B cell (primary cell): ENCODE measurements around the gene ACACB. TPM values are rescaled to one million over a fixed set of nuclear protein-coding genes. Genes with fewer than 3 reads are reported as not detected.

Experiments used
- ATAC-seq: fragments of 200-7000 bp; cut with Tn5 transposase; one replicate; pipeline ENCODE4 v1.10.0; 2021; ENCODE audit warnings: low read depth, mild to moderate bottlenecking, moderate number of reproducible peaks, moderate library complexity
- CTCF ChIA-PET: fragments of 350-600 bp; sonication (Branson Sonifier 250); formaldehyde crosslinking; loops from one replicate; lab custom pipeline; 2021; ENCODE audit warnings: antibody characterized with exemption, inconsistent platforms; lab: Charles Lee
- POLR2A ChIA-PET: fragments of 350-600 bp; sonication (Branson Sonifier 250); formaldehyde crosslinking; loops from one replicate; lab custom pipeline; 2021; ENCODE audit warnings: antibody characterized with exemption; lab: Charles Lee
- DNase-seq: peaks from one replicate; pipeline ENCODE4 v3.0.0; 2013
- H2AFZ ChIP-seq: 2 replicates; pipeline ENCODE4 v1.6.1; 2012; ENCODE audit warnings: mild to moderate bottlenecking, low read depth, low read length; ENCODE audit not compliant: insufficient read depth, poor library complexity, severe bottlenecking
- H3K27ac ChIP-seq, 2 donors: 1 replicate in 1 of 2; 2 replicates in 1 of 2; pipeline ENCODE4 v1.5.1; 2012 to 2013; ENCODE audit warnings: low read length in 2 of 2, mild to moderate bottlenecking in 2 of 2, moderate library complexity in 1 of 2
- H3K27me3 ChIP-seq, 4 experiments: fragments of 200-600 bp in 1 of 4; sonication (generic) in 1 of 4; replicated peaks in 1 of 4; 1 replicate in 2 of 4; 2 replicates in 2 of 4; pipeline versions ENCODE4 v1.6.1 to v1.7.0; 2013 to 2016; ENCODE audit warnings: low read length in 3 of 4, mild to moderate bottlenecking in 2 of 4, mixed read lengths in 1 of 4, moderate library complexity in 1 of 4; ENCODE audit not compliant: insufficient read depth in 4 of 4, control insufficient read depth in 3 of 4; ENCODE audit errors: control extremely low read depth in 1 of 4
- H3K36me3 ChIP-seq, 2 experiments: replicated peaks in 1 of 2; 1 replicate in 1 of 2; 2 replicates in 1 of 2; pipeline versions ENCODE4 v1.6.1 to v1.7.1; 2013; ENCODE audit warnings: low read length in 1 of 2; ENCODE audit not compliant: insufficient read depth in 2 of 2, control insufficient read depth in 1 of 2; ENCODE audit errors: control extremely low read depth in 1 of 2, extremely low read depth in 1 of 2
- H3K4me1 ChIP-seq, 2 donors: fragments of 200-600 bp in 1 of 2; sonication (generic) in 1 of 2; 1 replicate in 1 of 2; 2 replicates in 1 of 2; pipeline versions ENCODE4 v1.5.1 to v1.6.1; 2013 to 2017; ENCODE audit warnings: low read length in 2 of 2; ENCODE audit not compliant: control insufficient read depth in 2 of 2, insufficient read depth in 2 of 2
- H3K4me2 ChIP-seq: replicated peaks from 2 replicates; pipeline ENCODE3; 2012; ENCODE audit warnings: mild to moderate bottlenecking, low read depth, low read length; ENCODE audit not compliant: poor library complexity, severe bottlenecking
- H3K4me3 ChIP-seq, 5 experiments: fragments of 200-600 bp in 1 of 5; sonication (generic) in 1 of 5; 1 replicate in 3 of 5; 2 replicates in 2 of 5; pipeline versions ENCODE4 v1.5.1 to v1.7.0; 2011 to 2016; ENCODE audit warnings: low read length in 4 of 5, mild to moderate bottlenecking in 4 of 5, low read depth in 2 of 5, control low read depth in 1 of 5, moderate library complexity in 1 of 5; ENCODE audit not compliant: insufficient read depth in 1 of 5; ENCODE audit errors: control extremely low read depth in 1 of 5, extremely low read depth in 1 of 5
- H3K79me2 ChIP-seq: fragments of 200-600 bp; sonication (generic); one replicate; pipeline ENCODE4 v1.6.0; 2016; ENCODE audit warnings: low read length; ENCODE audit not compliant: control insufficient read depth, insufficient read depth
- H3K9ac ChIP-seq: fragments of 200-600 bp; sonication (generic); 2 replicates; pipeline ENCODE4 v1.6.1; 2017; ENCODE audit warnings: mild to moderate bottlenecking, low read length, moderate library complexity
- H3K9me3 ChIP-seq, 3 donors: one replicate each; pipeline versions ENCODE4 v1.6.1 to v1.7.1; 2013; ENCODE audit warnings: low read length in 2 of 3; ENCODE audit not compliant: control insufficient read depth in 2 of 3, insufficient read depth in 1 of 3; ENCODE audit errors: control extremely low read depth in 1 of 3
- H4K20me1 ChIP-seq: 2 replicates; pipeline ENCODE4 v1.6.0; 2012; ENCODE audit warnings: mild to moderate bottlenecking, low read length; ENCODE audit not compliant: insufficient read depth, control insufficient read depth, poor library complexity, severe bottlenecking
- H3K27ac Mint-ChIP-seq: one replicate; pipeline ENCODE4 v1.8.0; 2021; ENCODE audit warnings: mixed read lengths
- H3K27me3 Mint-ChIP-seq: one replicate; pipeline ENCODE4 v1.8.0; 2021; ENCODE audit warnings: mixed read lengths
- H3K4me1 Mint-ChIP-seq: one replicate; pipeline ENCODE4 v1.8.0; 2021; ENCODE audit warnings: mixed read lengths
- H3K4me3 Mint-ChIP-seq: one replicate; pipeline ENCODE4 v1.8.0; 2021; ENCODE audit warnings: mixed read lengths
- H3K9me3 Mint-ChIP-seq: one replicate; pipeline ENCODE4 v1.8.0; 2022; ENCODE audit warnings: mixed read lengths; ENCODE audit not compliant: insufficient read depth
- CTCF ChIP-seq: fragments of 200-600 bp; IDR thresholded peaks from one replicate; pipeline ENCODE4 v1.8.0; 2022; ENCODE audit warnings: antibody characterized with exemption, mild to moderate bottlenecking
- WGBS: methylation state at CpG from one replicate; pipeline ENCODE4 v1.1.5; 2013; ENCODE audit warnings: missing lambda C conversion rate; ENCODE audit not compliant: insufficient coverage; 5-methylcytosine and 5-hydroxymethylcytosine counted together
- intact Hi-C: fragments of 100-400 bp; cut with micrococcal nuclease; formaldehyde crosslinking; loops from one replicate; pipeline ENCODE4 v1.10.0; 2022
- polyA minus RNA-seq: library from RNA; depleted of rRNA, polyadenylated mRNA; stranded (reverse); fragments of >200 nt; gene quantifications from 2 replicates; pipeline ENCODE4 v1.2.3, GENCODE V29; 2012
- polyA plus RNA-seq: library from polyadenylated mRNA; depleted of rRNA; stranded (reverse); fragments of >200 nt; gene quantifications from 2 replicates; pipeline ENCODE4 v1.2.3, GENCODE V29; 2012
- total RNA-seq, 2 donors: library from RNA; stranded (reverse); fragments of 120-200 nt in 1 of 2; gene quantifications; 1 replicate in 1 of 2; 2 replicates in 1 of 2; pipeline versions ENCODE4 v1.2.3 to v1.2.4, GENCODE V29; 2013 to 2022

Gene ACACB
- total RNA-seq (27.5 and 35.3 TPM in 2 replicates), polyA plus RNA-seq (7.4 and 9.9 TPM in 2 replicates), polyA minus RNA-seq (17.0 and 26.5 TPM in 2 replicates)
- total RNA-seq (2013) = 9.2 TPM

- no peak within 1 kb of the TSS for H3K4me3 Mint-ChIP-seq
- CTCF ChIA-PET = interaction anchor here (0.9 to 1.4 kb wide), 2 partner anchors 206 to 404 kb away, joined by 3 to 4 read pairs; no protein-coding TSS in a partner anchor
- no peak for ATAC-seq
- peaks cover 8% of the 10 kb centered on the region for H3K4me1 Mint-ChIP-seq
- Histone ChIP-seq H3K27me3 (no peaks in the 10 kb centered on the region), H3K36me3 (no peaks in the 10 kb centered on the region), H2AFZ (no peak within 1 kb of the TSS), H3K79me2 (no peaks in the 10 kb centered on the region), H3K27ac (no peak within 1 kb of the TSS), H3K4me2 (no peak within 1 kb of the TSS), H3K9me3 (no peaks in the 10 kb centered on the region), H3K4me3 (no peak within 1 kb of the TSS), H3K9ac (no peak within 1 kb of the TSS), H3K4me1 (peaks cover 0 to 3% of the 10 kb centered on the region in 2 donors), H4K20me1 (no peaks in the 10 kb centered on the region)
- 60% methylated on average over 13 of the region's 14 CpGs for WGBS
- H3K9me3 Mint-ChIP-seq = no peaks in the 10 kb centered on the region
- intact Hi-C loops = no loop called here
- DNase-seq = no peak
- no peak within 1 kb of the TSS for H3K27ac Mint-ChIP-seq
- no peaks in the 10 kb centered on the region for H3K27me3 Mint-ChIP-seq
- POLR2A ChIA-PET = no interaction called here
- no peak for TF ChIP-seq CTCF
Observed at GRCh38 chr12:109115758-109116610, at the start of gene ACACB. ACACB (plus strand) TSS chr12:109116587; CDS start chr12:109139406, 22,819 bp downstream.
